OCI-LY3 (cell line): ENCODE data around the gene TCF4.

Source experiments
- EZH2phosphoT487 ChIP-seq: fragments of 200-600 bp; shearing (Covaris generic); IDR thresholded peaks from 2 replicates; pipeline ENCODE4 v1.6.1; 2018; ENCODE audit warnings: antibody characterized with exemption, mixed run types, low read depth
- TF ChIP-seq, protein P1 (sequence below): fragments of 200-600, 300-600 bp; sonication (generic); IDR thresholded peaks from 2 replicates; pipeline ENCODE4 v1.5.1; 2014; ENCODE audit warnings: antibody characterized with exemption, low read length, low read depth

DNA sequence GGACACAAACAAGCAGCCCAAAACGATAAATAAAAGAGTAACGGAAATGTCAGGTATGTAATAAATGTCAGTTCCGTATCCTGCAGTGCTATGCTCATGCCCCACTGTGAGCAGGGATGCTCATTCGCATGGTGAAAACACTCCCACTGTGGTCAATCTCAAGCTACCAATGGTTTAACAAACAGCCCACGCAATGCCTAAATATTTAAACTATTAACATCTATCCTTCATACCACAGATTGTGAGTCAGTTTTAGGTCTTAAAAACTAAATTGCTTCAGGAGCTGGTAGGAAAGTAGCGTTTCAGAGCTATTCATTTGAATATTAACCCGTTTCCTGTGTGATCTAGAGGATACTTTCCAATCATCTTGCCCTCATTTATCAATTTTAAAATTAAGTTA lies 207.4 kb downstream of the TCF4 start:
- TF ChIP-seq, protein P1, sequence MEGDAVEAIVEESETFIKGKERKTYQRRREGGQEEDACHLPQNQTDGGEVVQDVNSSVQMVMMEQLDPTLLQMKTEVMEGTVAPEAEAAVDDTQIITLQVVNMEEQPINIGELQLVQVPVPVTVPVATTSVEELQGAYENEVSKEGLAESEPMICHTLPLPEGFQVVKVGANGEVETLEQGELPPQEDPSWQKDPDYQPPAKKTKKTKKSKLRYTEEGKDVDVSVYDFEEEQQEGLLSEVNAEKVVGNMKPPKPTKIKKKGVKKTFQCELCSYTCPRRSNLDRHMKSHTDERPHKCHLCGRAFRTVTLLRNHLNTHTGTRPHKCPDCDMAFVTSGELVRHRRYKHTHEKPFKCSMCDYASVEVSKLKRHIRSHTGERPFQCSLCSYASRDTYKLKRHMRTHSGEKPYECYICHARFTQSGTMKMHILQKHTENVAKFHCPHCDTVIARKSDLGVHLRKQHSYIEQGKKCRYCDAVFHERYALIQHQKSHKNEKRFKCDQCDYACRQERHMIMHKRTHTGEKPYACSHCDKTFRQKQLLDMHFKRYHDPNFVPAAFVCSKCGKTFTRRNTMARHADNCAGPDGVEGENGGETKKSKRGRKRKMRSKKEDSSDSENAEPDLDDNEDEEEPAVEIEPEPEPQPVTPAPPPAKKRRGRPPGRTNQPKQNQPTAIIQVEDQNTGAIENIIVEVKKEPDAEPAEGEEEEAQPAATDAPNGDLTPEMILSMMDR: no peak
- TF ChIP-seq EZH2phosphoT487: no peak
